Smooth muscle cell (in vitro differentiated cells): Measurements from ENCODE around the gene MDFIC2. TPM values are rescaled to one million over a fixed set of nuclear protein-coding genes. Genes with fewer than 3 reads are reported as not detected.

Source experiments
- DNase-seq: peaks from one replicate; lab custom pipeline; 2025; ENCODE audit not compliant: unreplicated experiment; lab: John Stamatoyannopoulos, UW
- H2AFZ ChIP-seq: fragments of 200-600 bp; sonication (generic); 2 replicates; pipeline ENCODE4 v1.6.0; 2016; ENCODE audit warnings: antibody characterized with exemption, low read depth, mild to moderate bottlenecking
- H3F3A ChIP-seq: fragments of 200-600 bp; sonication (generic); 2 replicates; pipeline ENCODE4 v1.6.0; 2017; ENCODE audit warnings: antibody characterized with exemption, low read depth
- H3K27ac ChIP-seq: fragments of 200-600 bp; sonication (generic); 2 replicates; pipeline ENCODE4 v1.5.1; 2016; ENCODE audit warnings: low read depth, mild to moderate bottlenecking
- H3K27me3 ChIP-seq: fragments of 200-600 bp; sonication (generic); 2 replicates; pipeline ENCODE4 v1.6.1; 2016; ENCODE audit warnings: low read depth, mild to moderate bottlenecking
- H3K36me3 ChIP-seq: fragments of 200-600 bp; sonication (generic); 2 replicates; pipeline ENCODE4 v1.5.1; 2016; ENCODE audit warnings: low read depth
- H3K4me1 ChIP-seq: fragments of 200-600 bp; sonication (generic); 2 replicates; pipeline ENCODE4 v1.5.1; 2016; ENCODE audit warnings: low read depth
- H3K4me2 ChIP-seq: fragments of 200-600 bp; sonication (generic); 2 replicates; pipeline ENCODE4 v1.6.0; 2016; ENCODE audit warnings: mild to moderate bottlenecking
- H3K4me3 ChIP-seq: fragments of 200-600 bp; sonication (generic); 2 replicates; pipeline ENCODE4 v1.5.1; 2016; ENCODE audit warnings: mild to moderate bottlenecking
- H3K79me2 ChIP-seq: fragments of 200-600 bp; sonication (generic); 2 replicates; pipeline ENCODE4 v1.6.0; 2016; ENCODE audit warnings: low read depth, mild to moderate bottlenecking
- H3K9ac ChIP-seq: fragments of 200-600 bp; sonication (generic); 2 replicates; pipeline ENCODE4 v1.6.0; 2016; ENCODE audit warnings: low read depth
- H3K9me3 ChIP-seq: fragments of 200-600 bp; sonication (generic); replicated peaks from 2 replicates; pipeline ENCODE4 v1.5.1; 2016; ENCODE audit warnings: low read depth
- H4K20me1 ChIP-seq: fragments of 200-600 bp; sonication (generic); 2 replicates; pipeline ENCODE4 v1.6.0; 2016; ENCODE audit warnings: low read depth
- CTCF ChIP-seq: fragments of 200-600 bp; sonication (generic); IDR thresholded peaks from 2 replicates; pipeline ENCODE4 v1.5.1; 2017; ENCODE audit warnings: borderline replicate concordance, mild to moderate bottlenecking, antibody characterized with exemption; ENCODE audit not compliant: insufficient read depth, poor library complexity, severe bottlenecking
- WGBS: methylation state at CpG from one replicate; pipeline ENCODE4 v1.1.7; 2016; ENCODE audit warnings: low lambda C conversion rate; 5-methylcytosine and 5-hydroxymethylcytosine counted together
- polyA plus RNA-seq: library from polyadenylated mRNA; unstranded; fragments of >200 nt; fragmentation: Nextera tagmentation; extraction: Ambion mirVana; gene quantifications from 2 replicates; pipeline ENCODE4 v1.2.1, GENCODE V29; 2016
- total RNA-seq: library from RNA; depleted of rRNA; stranded (reverse); fragments of >200 nt; gene quantifications from 2 replicates; pipeline ENCODE4 v1.2.3, GENCODE V29; 2014

MDFIC2 gene
- total and polyA plus RNA-seq, 2 experiments from 2014 or later: not detected

- Histone ChIP-seq H3K4me2 (no peak overlapping the region), H3K79me2 (no peaks in the 10 kb centered on the region), H3K27ac (no peak overlapping the region), H4K20me1 (no peaks in the 10 kb centered on the region), H3K9ac (no peak overlapping the region), H2AFZ (no peak overlapping the region), H3K9me3 (no peaks in the 10 kb centered on the region), H3K4me1 (no peaks in the 10 kb centered on the region), H3K36me3 (no peaks in the 10 kb centered on the region), H3K27me3 (no peaks in the 10 kb centered on the region), H3F3A (no peaks in the 10 kb centered on the region), H3K4me3 (no peak overlapping the region)
- no peak for DNase-seq
- 90% methylated on average over 3 of the region's 3 CpGs for WGBS
- TF ChIP-seq CTCF: no peak
These were observed 61.9 kb downstream of the MDFIC2 start for GRCh38 chr3:70250492-70250891.

- H3K9me3 ChIP-seq: no peaks in the 10 kb centered on the region
- H3K4me3 ChIP-seq: no peak overlapping the region
- H2AFZ ChIP-seq: no peak overlapping the region
- H3K4me1 ChIP-seq: no peaks in the 10 kb centered on the region
- H4K20me1 ChIP-seq: no peaks in the 10 kb centered on the region
- H3K27me3 ChIP-seq: no peaks in the 10 kb centered on the region
- no peaks in the 10 kb centered on the region for H3F3A ChIP-seq
- no peak overlapping the region for H3K27ac ChIP-seq
- H3K9ac ChIP-seq: no peak overlapping the region
- no peaks in the 10 kb centered on the region for H3K79me2 ChIP-seq
- H3K36me3 ChIP-seq: no peaks in the 10 kb centered on the region
- WGBS: 91% methylated on average over 7 of the region's 7 CpGs
- no peak overlapping the region for H3K4me2 ChIP-seq
- no peak for TF ChIP-seq CTCF
- DNase-seq: no peak
These were observed 62.8 kb downstream of the MDFIC2 start for GRCh38 chr3:70249509-70250160.

DNA sequence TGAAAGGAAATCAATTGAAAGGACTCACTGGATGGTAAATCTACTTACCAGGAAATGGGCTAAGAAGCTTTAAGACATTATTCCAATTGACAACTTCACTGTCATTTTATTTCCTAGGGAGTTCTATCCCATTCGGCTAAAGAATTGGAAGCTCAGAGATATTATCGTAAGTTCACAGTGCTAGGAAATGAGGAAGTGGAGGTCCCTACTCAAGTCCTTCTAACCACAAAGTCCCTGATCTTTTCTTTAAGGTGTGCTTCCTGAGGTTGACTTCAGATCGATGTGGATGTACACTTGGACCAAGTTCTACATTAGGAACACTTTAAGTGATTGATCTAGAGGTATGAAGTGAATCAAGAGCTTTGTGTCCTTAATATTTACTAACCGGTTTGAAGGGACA, 63.6 kb downstream of the MDFIC2 start:
- Histone ChIP-seq H3K4me2 (no peak overlapping the region), H3K36me3 (no peaks in the 10 kb centered on the region), H3K27ac (no peak overlapping the region), H2AFZ (no peak overlapping the region), H3K27me3 (no peaks in the 10 kb centered on the region), H3F3A (no peaks in the 10 kb centered on the region), H4K20me1 (no peaks in the 10 kb centered on the region), H3K4me3 (no peak overlapping the region), H3K79me2 (no peaks in the 10 kb centered on the region), H3K9me3 (no peaks in the 10 kb centered on the region), H3K4me1 (no peaks in the 10 kb centered on the region), H3K9ac (no peak overlapping the region)
- no peak for TF ChIP-seq CTCF
- 97% methylated on average over 4 of the region's 4 CpGs for WGBS
- DNase-seq: no peak

GRCh38 chr3:70247955-70248354, 64.5 kb downstream of the MDFIC2 start:
- Histone ChIP-seq H3K9ac (no peak overlapping the region), H3K36me3 (no peaks in the 10 kb centered on the region), H3K79me2 (no peaks in the 10 kb centered on the region), H3K27ac (no peak overlapping the region), H2AFZ (no peak overlapping the region), H3K9me3 (no peaks in the 10 kb centered on the region), H3F3A (no peaks in the 10 kb centered on the region), H4K20me1 (no peaks in the 10 kb centered on the region), H3K4me2 (no peak overlapping the region), H3K27me3 (no peaks in the 10 kb centered on the region), H3K4me3 (no peak overlapping the region), H3K4me1 (peaks cover 7% of the 10 kb centered on the region)
- no peak for DNase-seq
- 82% methylated on average over 2 of the region's 2 CpGs for WGBS
- TF ChIP-seq CTCF: no peak
